K562 (cell line): ENCODE results near the gene S100A7A.

Experiments
- CEBPZ ChIP-seq: fragments of 150-350 bp; IDR thresholded peaks from 2 replicates; pipeline ENCODE4 v1.6.1; 2014; ENCODE audit warnings: low read depth, mild to moderate bottlenecking, low read length, borderline replicate concordance
- CTCF ChIP-seq, 3 experiments: IDR thresholded peaks in 2 of 3; conservative IDR thresholded peaks in 1 of 3; 2 replicates each; pipeline ENCODE4 v1.5.1; 2011 to 2012; ENCODE audit warnings: low read length in 3 of 3, mild to moderate bottlenecking in 3 of 3, control low read depth in 2 of 3, improper control_type of control experiment in 1 of 3, inconsistent platforms in 1 of 3, low read depth in 1 of 3, mixed read lengths in 1 of 3, moderate library complexity in 1 of 3; ENCODE audit not compliant: insufficient read depth in 2 of 3
- E2F4 ChIP-seq: sonication (generic); formaldehyde crosslinking; IDR thresholded peaks from 2 replicates; pipeline ENCODE4 v1.8.0; 2022; ENCODE audit warnings: mild to moderate bottlenecking, low read depth, missing genetic modification reagents
- HDGF ChIP-seq: fragments of 450-650 bp; IDR thresholded peaks from 2 replicates; pipeline ENCODE4 v1.6.1; 2016
- POLR2A ChIP-seq: fragments of 450-650 bp; conservative IDR thresholded peaks from 2 replicates; pipeline ENCODE4 v1.6.1; 2016
- SP1 ChIP-seq: sonication (generic); formaldehyde crosslinking; IDR thresholded peaks from 2 replicates; pipeline ENCODE4 v1.8.1; 2022; ENCODE audit warnings: mild to moderate bottlenecking, missing genetic modification reagents
- ZBTB43 ChIP-seq: sonication (generic); formaldehyde crosslinking; IDR thresholded peaks from 2 replicates; pipeline ENCODE4 v1.8.0; 2023; ENCODE audit warnings: mild to moderate bottlenecking, missing genetic modification reagents
- ZFX ChIP-seq: sonication (generic); formaldehyde crosslinking; IDR thresholded peaks from 2 replicates; pipeline ENCODE4 v1.8.0; 2022; ENCODE audit warnings: mild to moderate bottlenecking, missing genetic modification reagents, moderate library complexity

- no peak for TF ChIP-seq POLR2A
- TF ChIP-seq ZFX (CRISPR knock-in tag): no peak
- no peak for TF ChIP-seq SP1 (CRISPR knock-in tag)
- no peak for TF ChIP-seq CTCF (IDR thresholded peaks at IDR 0.05 in 2 of 3, conservative IDR thresholded peaks at IDR 0.05 in 1 of 3; ENCODE audit: insufficient read depth in 2 of 3, low read depth in 1 of 3, low read length in 3 of 3)
- TF ChIP-seq HDGF: no peak
- no peak for TF ChIP-seq ZBTB43 (CRISPR knock-in tag)
- no peak for TF ChIP-seq E2F4
- no peak for TF ChIP-seq CEBPZ
These were observed 23.5 kb upstream of the S100A7A start for GRCh38 chr1:153392822-153393221.
